Measurements from ENCODE around the gene PLEKHM2.

GRCh38 chr1:15682936-15683341 is 1.2 kb upstream of the PLEKHM2 start:
- no peak for TF ChIP-seq CTCF (conservative IDR thresholded peaks at IDR 0.05 in 1 of 2, IDR thresholded peaks at IDR 0.05 in 1 of 2; ENCODE audit: extremely low read depth in 1 of 2, insufficient read depth in 1 of 2, low read depth in 1 of 2, low read length in 2 of 2)
- TF ChIP-seq EZH2 (IDR thresholded peaks at IDR 0.05; ENCODE audit: borderline replicate concordance, low read length) = no peak

Data from mammary epithelial cell (primary cell).